Ishikawa (cell line): ENCODE data around the gene HOXA3.

Experiments used
- CEBPB ChIP-seq: IDR thresholded peaks from 2 replicates; pipeline ENCODE4 v1.6.1; 2012
- EP300 ChIP-seq: IDR thresholded peaks from 2 replicates; pipeline ENCODE4 v1.6.1; 2012; ENCODE audit warnings: borderline replicate concordance
- FOXM1 ChIP-seq: IDR thresholded peaks from 2 replicates; pipeline ENCODE4 v1.6.1; 2012; ENCODE audit warnings: low read depth, borderline replicate concordance
- MAX ChIP-seq: IDR thresholded peaks from 2 replicates; pipeline ENCODE4 v1.6.1; 2012
- RAD21 ChIP-seq: IDR thresholded peaks from 2 replicates; pipeline ENCODE4 v1.6.1; 2012; ENCODE audit warnings: low read depth
- TEAD4 ChIP-seq: IDR thresholded peaks from 2 replicates; pipeline ENCODE4 v1.6.1; 2012

DNA sequence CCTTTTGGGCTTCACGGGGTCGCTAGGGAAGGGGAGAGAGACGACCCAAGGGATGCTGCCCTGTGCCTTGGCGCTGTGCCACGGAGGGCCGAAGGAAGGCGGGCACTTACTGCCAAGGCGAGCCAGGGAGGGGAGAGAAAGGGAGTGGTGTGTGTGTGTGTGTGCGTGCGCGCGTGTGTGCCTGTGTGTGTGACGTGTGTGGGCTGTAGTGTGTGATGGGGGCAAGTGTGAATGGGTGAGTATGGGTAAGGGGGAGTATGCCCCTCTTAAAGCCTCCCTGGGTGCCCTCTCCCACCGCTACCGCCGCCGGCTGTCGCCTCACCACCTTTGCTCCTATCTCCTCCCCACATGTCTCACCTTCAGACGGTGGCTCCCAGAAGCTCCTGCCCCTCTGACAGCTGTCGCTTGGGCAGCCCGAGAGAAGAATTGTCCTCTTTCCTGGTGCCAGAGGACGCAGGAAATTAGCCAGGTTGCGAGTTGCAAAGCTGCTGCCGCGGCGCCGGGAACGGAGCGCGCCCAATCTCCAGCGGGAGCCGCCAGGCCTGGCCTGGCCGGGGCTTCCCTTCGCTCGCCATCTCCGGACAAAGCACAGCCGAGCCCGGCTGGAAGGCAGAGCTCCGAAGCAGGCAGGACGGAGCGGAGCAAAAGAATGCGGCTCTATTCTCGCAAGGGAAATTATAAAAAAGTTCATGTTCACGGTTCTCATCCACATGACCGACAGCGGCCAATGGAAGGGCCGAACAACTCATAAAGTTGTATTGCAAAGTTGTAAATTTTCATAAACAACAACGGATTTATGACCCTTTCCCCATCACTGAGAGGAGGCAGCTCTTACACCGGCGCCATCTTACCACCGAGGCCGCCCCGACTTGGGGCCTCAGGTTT, at the start of gene HOXA3:
- no peak for TF ChIP-seq CEBPB
- no peak for TF ChIP-seq RAD21
- no peak for TF ChIP-seq MAX
- TF ChIP-seq EP300 = no peak
- no peak for TF ChIP-seq FOXM1
- TF ChIP-seq TEAD4 = no peak
